Mucosa of rectum (tissue), 2 donors: ENCODE measurements around the gene PNMA1.

ENCODE experiments used
- H3K27ac ChIP-seq, 2 donors: one replicate each; pipeline ENCODE4 v1.7.0; 2013; ENCODE audit warnings: inconsistent platforms in 2 of 2, low read depth in 2 of 2, low read length in 2 of 2
- H3K27me3 ChIP-seq, 2 donors: one replicate each; pipeline ENCODE4 v1.7.0; 2013; ENCODE audit warnings: low read length in 2 of 2; ENCODE audit not compliant: control insufficient read depth in 2 of 2, insufficient read depth in 2 of 2
- H3K36me3 ChIP-seq, 2 donors: one replicate each; pipeline ENCODE4 v1.7.0; 2013; ENCODE audit warnings: low read length in 2 of 2; ENCODE audit not compliant: control insufficient read depth in 2 of 2, insufficient read depth in 2 of 2
- H3K4me1 ChIP-seq, 2 donors: one replicate each; pipeline ENCODE4 v1.7.0; 2013; ENCODE audit warnings: low read length in 2 of 2, mild to moderate bottlenecking in 1 of 2; ENCODE audit not compliant: control insufficient read depth in 2 of 2, insufficient read depth in 2 of 2
- H3K4me3 ChIP-seq, 2 donors: one replicate each; pipeline ENCODE4 v1.7.0; 2013; ENCODE audit warnings: low read length in 2 of 2
- H3K9ac ChIP-seq, 2 donors: one replicate each; pipeline ENCODE4 v1.7.0; 2013; ENCODE audit warnings: low read length in 2 of 2, low read depth in 1 of 2, mild to moderate bottlenecking in 1 of 2
- H3K9me3 ChIP-seq, 2 donors: one replicate each; pipeline ENCODE4 v1.7.0; 2013; ENCODE audit warnings: low read length in 2 of 2; ENCODE audit not compliant: control insufficient read depth in 2 of 2
- donor health status: healthy.
- donor health status: Normal muscosa, but diverticular disease.

The PNMA1 gene

DNA sequence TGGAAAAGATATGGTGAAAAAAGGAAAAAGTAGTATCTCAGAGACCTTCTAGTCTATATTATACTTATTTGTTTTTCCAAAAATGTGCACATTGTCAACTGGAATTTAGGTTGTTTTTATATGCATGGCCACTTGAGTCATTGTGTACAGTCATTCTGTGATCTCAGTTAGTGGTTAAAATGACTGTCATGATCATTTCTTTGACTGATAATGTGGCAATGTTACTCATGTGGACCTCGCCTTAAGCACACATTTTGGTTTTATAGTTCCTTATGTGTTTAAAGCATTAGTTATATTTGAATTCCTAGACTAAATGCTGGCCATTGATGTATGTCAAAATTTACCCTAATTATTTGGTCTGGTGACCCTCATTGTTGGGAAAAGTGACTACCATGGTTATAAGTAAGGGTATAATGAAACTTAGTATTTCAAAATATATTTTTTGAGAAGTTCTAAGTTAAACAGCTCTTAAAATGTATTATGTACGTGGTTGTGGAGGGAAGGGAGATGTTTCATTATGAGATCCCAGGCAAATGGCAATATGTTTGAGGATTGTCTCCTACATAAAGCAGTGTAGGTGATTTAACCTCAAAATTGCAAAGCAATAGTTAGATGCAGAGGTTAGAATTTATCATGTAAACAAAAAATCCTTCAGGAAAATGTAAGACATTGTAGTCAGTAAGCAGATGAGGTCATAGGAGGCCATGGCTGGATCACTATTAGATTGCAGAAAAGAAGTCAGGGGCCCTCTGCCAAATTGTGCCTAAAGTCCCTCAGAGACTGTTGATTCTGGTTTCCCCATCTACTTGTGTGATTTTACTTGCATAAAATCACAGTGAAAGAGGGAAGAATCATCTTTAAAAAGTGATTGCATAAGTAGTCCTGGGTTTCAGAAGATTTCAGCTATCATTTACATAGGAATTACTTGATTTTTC lies 17.5 kb downstream of the PNMA1 start:
- Histone ChIP-seq H3K9ac (no peak overlapping the region), H3K4me1 (peaks cover 0 to 3% of the 10 kb centered on the region in 2 donors), H3K9me3 (no peaks in the 10 kb centered on the region), H3K27me3 (no peaks in the 10 kb centered on the region), H3K27ac (no peak overlapping the region), H3K4me3 (no peak overlapping the region), H3K36me3 (no peaks in the 10 kb centered on the region)

DNA sequence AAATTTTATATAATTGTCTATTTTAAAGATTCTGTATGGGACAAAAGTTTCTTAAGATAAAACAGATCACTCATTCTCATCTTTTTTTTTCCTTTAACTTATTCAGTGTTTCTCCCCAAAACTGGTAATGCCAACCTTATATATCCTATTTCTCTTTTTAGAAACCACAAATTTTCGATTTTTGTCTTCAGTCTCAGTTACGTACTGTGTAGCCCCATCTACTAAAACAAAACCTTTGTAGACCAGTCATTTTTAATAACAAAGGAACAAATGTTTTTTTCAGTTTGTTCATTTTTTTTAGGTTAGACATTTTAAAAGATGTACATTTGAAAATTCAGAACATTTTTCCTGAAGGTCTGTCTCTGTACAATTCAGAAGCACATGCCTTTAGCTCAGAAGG lies 18.2 kb downstream of the PNMA1 start:
- H3K9ac ChIP-seq = no peak overlapping the region
- peaks cover 0 to 3% of the 10 kb centered on the region in 2 donors for H3K4me1 ChIP-seq
- no peaks in the 10 kb centered on the region for H3K27me3 ChIP-seq
- no peak overlapping the region for H3K27ac ChIP-seq
- no peaks in the 10 kb centered on the region for H3K36me3 ChIP-seq
- no peak overlapping the region for H3K4me3 ChIP-seq
- H3K9me3 ChIP-seq = no peaks in the 10 kb centered on the region

GRCh38 chr14:73695082-73695481 lies 19.1 kb downstream of the PNMA1 start:
- H3K9ac ChIP-seq = no peak overlapping the region
- no peaks in the 10 kb centered on the region for H3K27me3 ChIP-seq
- H3K27ac ChIP-seq = no peak overlapping the region
- no peaks in the 10 kb centered on the region for H3K9me3 ChIP-seq
- no peaks in the 10 kb centered on the region for H3K36me3 ChIP-seq
- H3K4me1 ChIP-seq = no peaks in the 10 kb centered on the region
- H3K4me3 ChIP-seq = no peak overlapping the region

- Histone ChIP-seq H3K9ac (no peak overlapping the region), H3K4me3 (no peak overlapping the region), H3K27me3 (no peaks in the 10 kb centered on the region), H3K4me1 (no peaks in the 10 kb centered on the region), H3K36me3 (no peaks in the 10 kb centered on the region), H3K27ac (no peak overlapping the region), H3K9me3 (no peaks in the 10 kb centered on the region)
Observed at GRCh38 chr14:73694083-73694482, 20.1 kb downstream of the PNMA1 start.

DNA sequence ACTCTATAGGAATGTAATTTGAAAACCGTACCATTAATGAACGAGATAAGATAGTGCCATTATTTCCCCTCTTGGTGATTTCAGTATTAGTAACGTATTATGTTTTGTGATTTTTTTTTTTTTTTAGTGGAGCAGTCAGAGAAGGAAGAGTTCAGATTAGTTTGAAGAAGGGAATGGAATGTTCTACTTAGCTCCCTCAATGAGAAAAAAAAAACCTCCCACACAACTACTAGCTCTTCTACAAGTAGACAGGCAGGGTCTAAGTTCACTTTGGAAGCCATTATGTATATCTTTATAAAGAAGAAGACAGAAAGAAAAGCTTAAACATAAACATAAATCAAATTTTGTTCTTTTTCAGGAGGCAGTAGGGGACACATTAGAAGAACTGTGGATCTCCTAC lies 27.3 kb downstream of the PNMA1 start:
- Histone ChIP-seq H3K4me1 (no peaks in the 10 kb centered on the region), H3K9me3 (no peaks in the 10 kb centered on the region), H3K27ac (no peak overlapping the region), H3K9ac (no peak overlapping the region), H3K36me3 (no peaks in the 10 kb centered on the region), H3K27me3 (no peaks in the 10 kb centered on the region), H3K4me3 (no peak overlapping the region)

- no peaks in the 10 kb centered on the region for H3K36me3 ChIP-seq
- H3K4me1 ChIP-seq = no peaks in the 10 kb centered on the region
- no peaks in the 10 kb centered on the region for H3K9me3 ChIP-seq
- H3K27ac ChIP-seq = no peak overlapping the region
- no peak overlapping the region for H3K4me3 ChIP-seq
- H3K9ac ChIP-seq = no peak overlapping the region
- no peaks in the 10 kb centered on the region for H3K27me3 ChIP-seq
Observed at GRCh38 chr14:73685328-73685727, 28.9 kb downstream of the PNMA1 start.

DNA sequence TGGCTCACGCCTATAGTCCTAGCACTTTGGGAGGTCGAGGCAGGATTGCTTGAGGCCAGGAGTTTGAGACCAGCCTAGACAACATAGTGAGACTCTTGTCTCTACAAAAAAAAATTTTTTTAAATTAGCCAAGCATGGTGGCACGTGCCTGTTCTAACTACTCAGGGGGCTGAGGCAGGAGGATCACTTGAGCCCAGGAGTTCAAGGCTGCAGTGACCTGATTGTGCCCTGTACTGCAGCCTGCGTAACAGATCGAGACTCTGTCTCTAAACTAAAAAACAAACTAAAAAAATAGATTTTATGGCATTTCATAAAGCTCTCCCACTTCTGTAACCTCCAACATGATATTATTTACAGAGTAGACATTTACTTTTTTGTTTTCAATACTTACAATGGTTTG lies 29.6 kb downstream of the PNMA1 start:
- no peak overlapping the region for H3K4me3 ChIP-seq
- no peaks in the 10 kb centered on the region for H3K27me3 ChIP-seq
- H3K27ac ChIP-seq = no peak overlapping the region
- H3K9me3 ChIP-seq = no peaks in the 10 kb centered on the region
- no peaks in the 10 kb centered on the region for H3K4me1 ChIP-seq
- no peak overlapping the region for H3K9ac ChIP-seq
- no peaks in the 10 kb centered on the region for H3K36me3 ChIP-seq

DNA sequence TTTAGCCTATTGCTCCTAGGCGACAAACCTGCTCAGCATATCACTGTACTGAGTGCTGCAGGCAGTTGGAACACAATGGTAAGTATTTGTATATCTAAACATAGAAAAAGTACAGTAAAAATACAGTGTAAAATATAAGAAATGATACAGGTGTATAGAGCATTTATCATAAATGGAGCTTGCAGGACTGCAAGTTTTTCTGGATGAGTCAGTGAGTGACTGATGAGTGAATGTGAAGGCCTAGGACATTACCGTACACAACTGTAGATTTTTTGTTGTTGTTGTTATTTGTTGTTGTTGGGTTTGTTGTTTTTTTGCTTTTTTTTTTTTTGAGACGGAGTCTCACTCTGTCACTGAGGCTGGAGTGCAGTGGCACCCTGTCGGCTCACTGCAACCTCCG lies 33.4 kb downstream of the PNMA1 start:
- H3K36me3 ChIP-seq = no peaks in the 10 kb centered on the region

GRCh38 chr14:73678698-73679097 lies 35.5 kb downstream of the PNMA1 start:
- no peaks in the 10 kb centered on the region for H3K36me3 ChIP-seq
- no peaks in the 10 kb centered on the region for H3K9me3 ChIP-seq
- H3K4me1 ChIP-seq = no peaks in the 10 kb centered on the region
- H3K27me3 ChIP-seq = no peaks in the 10 kb centered on the region
- H3K27ac ChIP-seq = no peak overlapping the region
- H3K9ac ChIP-seq = no peak overlapping the region
- H3K4me3 ChIP-seq = no peak overlapping the region

More for the DNA sequence above, 33.4 kb downstream of the PNMA1 start:
- no peak overlapping the region for H3K4me3 ChIP-seq
- no peak overlapping the region for H3K9ac ChIP-seq
- no peaks in the 10 kb centered on the region for H3K9me3 ChIP-seq
- no peak overlapping the region for H3K27ac ChIP-seq
- no peaks in the 10 kb centered on the region for H3K4me1 ChIP-seq
- no peaks in the 10 kb centered on the region for H3K27me3 ChIP-seq

- Histone ChIP-seq H3K4me3 (no peak overlapping the region), H3K27ac (no peak overlapping the region), H3K4me1 (no peaks in the 10 kb centered on the region), H3K9me3 (no peaks in the 10 kb centered on the region), H3K9ac (no peak overlapping the region), H3K36me3 (no peaks in the 10 kb centered on the region), H3K27me3 (no peaks in the 10 kb centered on the region)
Observed at GRCh38 chr14:73674986-73675385, 39.2 kb downstream of the PNMA1 start.
